ENCODE measurements around the gene SERAC1. TPM values are rescaled to one million over a fixed set of nuclear protein-coding genes. Genes with fewer than 3 reads are reported as not detected.

The SERAC1 gene
- total and polyA plus RNA-seq, 10 of the 15 experiments (the other 5 are each of a cell fraction or from before 2014, with no cell fraction given), result 0.76 to 2.9 (median 2.2) TPM

GRCh38 chr6:158070513-158070912 is 97.5 kb downstream of the SERAC1 start (continued):
- TF ChIP-seq IRF3 (IDR thresholded peaks at IDR 0.05), result no peak

GRCh38 chr6:158069800-158070195 is 98.3 kb downstream of the SERAC1 start:
- TF ChIP-seq ZBTB40 (IDR thresholded peaks at IDR 0.05; ENCODE audit: borderline replicate concordance), result no peak
- TF ChIP-seq RUNX3 (IDR thresholded peaks at IDR 0.05; ENCODE audit: low read length), result no peak
- no peak for TF ChIP-seq GABPA (IDR thresholded peaks at IDR 0.05; ENCODE audit: low read depth)
- TF ChIP-seq RFX5 (IDR thresholded peaks at IDR 0.05; ENCODE audit: low read depth, low read length), result no peak
- TF ChIP-seq SIN3A (IDR thresholded peaks at IDR 0.05; ENCODE audit: low read depth, low read length), result no peak
- no peak for TF ChIP-seq POLR2AphosphoS5 (IDR thresholded peaks at IDR 0.05; ENCODE audit: low read length)
- TF ChIP-seq POLR2AphosphoS2 (IDR thresholded peaks at IDR 0.05; ENCODE audit: low read depth, low read length), result no peak
- no peak for TF ChIP-seq IRF5 (IDR thresholded peaks at IDR 0.05; ENCODE audit: borderline replicate concordance)
- no peak for TF ChIP-seq TCF3 (IDR thresholded peaks at IDR 0.05; ENCODE audit: borderline replicate concordance, insufficient read depth, low read depth, low read length)
- TF ChIP-seq MAX (IDR thresholded peaks at IDR 0.05; ENCODE audit: low read depth, low read length), result no peak
- TF ChIP-seq TAF1 (IDR thresholded peaks at IDR 0.05; ENCODE audit: borderline replicate concordance, low read depth, low read length), result no peak
- TF ChIP-seq CBFB (IDR thresholded peaks at IDR 0.05; ENCODE audit: low read depth), result no peak
- no peak for TF ChIP-seq MEF2B (IDR thresholded peaks at IDR 0.05; ENCODE audit: partially characterized antibody, poor library complexity, severe bottlenecking)
- no peak for TF ChIP-seq CEBPB (IDR thresholded peaks at IDR 0.05; ENCODE audit: borderline replicate concordance in 1 of 2, low read depth in 2 of 2, low read length in 2 of 2)
- TF ChIP-seq NFXL1 (IDR thresholded peaks at IDR 0.05; ENCODE audit: borderline replicate concordance), result no peak
- TF ChIP-seq YBX1 (IDR thresholded peaks at IDR 0.05), result no peak
- no peak overlapping the region for H3K4me2 ChIP-seq (ENCODE audit: control insufficient read depth, insufficient read depth)
- no peak overlapping the region for H2AFZ ChIP-seq (ENCODE audit: control insufficient read depth, low read depth, low read length)
- H3K9me3 ChIP-seq (replicated peaks; ENCODE audit: control insufficient read depth, insufficient read depth, low read length), result no peaks in the 10 kb centered on the region
- no TSS peak for BruUV-seq (replicated peaks)
- no peak overlapping the region for H3K4me3 ChIP-seq
- ChIA-PET CTCF (interaction anchor here (0.5 to 1.7 kb wide), 8 partner anchors 10 to 755 kb away, joined by 3 to 6 read pairs (median 4); no protein-coding TSS in a partner anchor), POLR2A (no interaction called here), RAD21 (ENCODE audit: unreplicated experiment) (no interaction called here), SMC1A (ENCODE audit: uncharacterized antibody, unreplicated experiment) (interaction anchor here (0.7 to 1.4 kb wide), 3 partner anchors 155 to 755 kb away, joined by 3 to 4 read pairs (median 3); no protein-coding TSS in a partner anchor)
- no peaks in the 10 kb centered on the region for H3K4me1 ChIP-seq (ENCODE audit: control insufficient read depth, insufficient read depth, low read length)
- no peak overlapping the region for H3K27ac ChIP-seq (ENCODE audit: control insufficient read depth, insufficient read depth)
- DNase-seq (ENCODE audit: low read depth, low spot score) (no peak), FAIRE-seq (no peak), ATAC-seq (no peak)
- no peaks in the 10 kb centered on the region for H4K20me1 ChIP-seq (ENCODE audit: control insufficient read depth, insufficient read depth)
- no peaks in the 10 kb centered on the region for H3K36me3 ChIP-seq (ENCODE audit: control insufficient read depth in 2 of 2, insufficient read depth in 2 of 2, low read length in 1 of 2)
- H3K27me3 ChIP-seq (replicated peaks in 1 of 2; ENCODE audit: control insufficient read depth in 2 of 2, insufficient read depth in 2 of 2, low read length in 1 of 2), result no peaks in the 10 kb centered on the region
- 90% methylated on average over 6 of the region's 6 CpGs for WGBS (ENCODE audit: insufficient coverage, insufficient replicate concordance, low lambda C conversion rate, missing lambda C conversion rate)
- in situ Hi-C loops (cut with MboI) (no loop called here), intact Hi-C loops (cut with micrococcal nuclease; ENCODE audit: unreplicated experiment) (loop anchor here (10.0 kb wide), 2 partner anchors 165 to 755 kb away; no protein-coding TSS in a partner anchor)
- no peak overlapping the region for H3K9ac ChIP-seq (ENCODE audit: control insufficient read depth, insufficient read depth, low read length)
- H3K79me2 ChIP-seq (ENCODE audit: control insufficient read depth, insufficient read depth, low read length), result no peaks in the 10 kb centered on the region

All from GM12878 (cell line).